Trophoblast cell (in vitro differentiated cells and primary cell): ENCODE measurements around the gene UPF1.

Experiments
- DNase-seq, 2 donors: peaks; one replicate each; pipeline ENCODE4 v3.0.0-alpha.2; 2016
- H2AFZ ChIP-seq: 2 replicates; pipeline ENCODE4 v1.6.1; 2013; ENCODE audit warnings: low read length, moderate library complexity, mild to moderate bottlenecking; ENCODE audit not compliant: insufficient read depth, poor library complexity
- H2AK5ac ChIP-seq: 2 replicates; pipeline ENCODE4 v1.6.1; 2013; ENCODE audit warnings: mild to moderate bottlenecking, low read length
- H2BK120ac ChIP-seq: 2 replicates; pipeline ENCODE4 v1.6.1; 2013; ENCODE audit warnings: low read length, mild to moderate bottlenecking, moderate library complexity; ENCODE audit not compliant: insufficient read depth, poor library complexity
- H2BK12ac ChIP-seq: 2 replicates; pipeline ENCODE4 v1.6.1; 2013; ENCODE audit warnings: mild to moderate bottlenecking, low read length, moderate library complexity
- H2BK5ac ChIP-seq: 2 replicates; pipeline ENCODE4 v1.6.1; 2013; ENCODE audit warnings: low read length, low read depth, moderate library complexity, mild to moderate bottlenecking; ENCODE audit not compliant: poor library complexity
- H3K14ac ChIP-seq: 2 replicates; pipeline ENCODE4 v1.6.1; 2013; ENCODE audit warnings: mild to moderate bottlenecking, low read length
- H3K18ac ChIP-seq: 2 replicates; pipeline ENCODE4 v1.6.1; 2013; ENCODE audit warnings: mild to moderate bottlenecking, low read length
- H3K23ac ChIP-seq: 2 replicates; pipeline ENCODE4 v1.6.1; 2013; ENCODE audit warnings: low read length
- H3K27ac ChIP-seq: 2 replicates; pipeline ENCODE4 v1.5.1; 2013; ENCODE audit warnings: low read depth, mild to moderate bottlenecking, inconsistent platforms, low read length, moderate library complexity
- H3K27me3 ChIP-seq: 2 replicates; pipeline ENCODE4 v1.6.1; 2013; ENCODE audit warnings: inconsistent platforms, mild to moderate bottlenecking, low read length, moderate library complexity; ENCODE audit not compliant: insufficient read depth
- H3K36me3 ChIP-seq, 2 experiments: 1 replicate in 1 of 2; 2 replicates in 1 of 2; pipeline ENCODE4 v1.6.1; 2013; ENCODE audit warnings: low read length in 2 of 2, mild to moderate bottlenecking in 2 of 2, moderate library complexity in 1 of 2; ENCODE audit not compliant: insufficient read depth in 2 of 2, control insufficient read depth in 1 of 2
- H3K4ac ChIP-seq: 2 replicates; pipeline ENCODE4 v1.6.1; 2013; ENCODE audit warnings: low read depth, mild to moderate bottlenecking, low read length, moderate library complexity
- H3K4me1 ChIP-seq, 2 experiments: 1 replicate in 1 of 2; 2 replicates in 1 of 2; pipeline ENCODE4 v1.6.1; 2013; ENCODE audit warnings: low read length in 2 of 2, mild to moderate bottlenecking in 2 of 2, moderate library complexity in 1 of 2; ENCODE audit not compliant: insufficient read depth in 2 of 2, control insufficient read depth in 1 of 2
- H3K4me2 ChIP-seq: 2 replicates; pipeline ENCODE4 v1.6.1; 2013; ENCODE audit warnings: inconsistent platforms, mild to moderate bottlenecking, low read length, moderate library complexity
- H3K4me3 ChIP-seq: 2 replicates; pipeline ENCODE4 v1.5.1; 2013; ENCODE audit warnings: mild to moderate bottlenecking, low read depth, low read length, inconsistent platforms
- H3K79me1 ChIP-seq: one replicate; pipeline ENCODE4 v1.6.1; 2013; ENCODE audit warnings: low read length
- H3K79me2 ChIP-seq: 2 replicates; pipeline ENCODE4 v1.6.1; 2013; ENCODE audit warnings: low read length, mild to moderate bottlenecking; ENCODE audit not compliant: control insufficient read depth, insufficient read depth, poor library complexity
- H3K9ac ChIP-seq: 2 replicates; pipeline ENCODE4 v1.6.1; 2013; ENCODE audit warnings: mild to moderate bottlenecking, low read length
- H3K9me3 ChIP-seq: 2 replicates; pipeline ENCODE4 v1.6.1; 2013; ENCODE audit warnings: low read depth, mild to moderate bottlenecking, control low read depth, inconsistent platforms, low read length; ENCODE audit not compliant: insufficient read depth
- H4K12ac ChIP-seq: 2 replicates; pipeline ENCODE4 v1.6.1; 2013; ENCODE audit warnings: low read depth, mild to moderate bottlenecking, low read length, moderate library complexity
- H4K8ac ChIP-seq: 2 replicates; pipeline ENCODE4 v1.6.1; 2013; ENCODE audit warnings: low read depth, mild to moderate bottlenecking, low read length, moderate library complexity
- H4K91ac ChIP-seq: one replicate; pipeline ENCODE4 v1.6.1; 2013; ENCODE audit warnings: low read depth, mild to moderate bottlenecking, low read length, moderate library complexity
- WGBS: extraction: QIAGEN DNeasy Blood & Tissue Kit; methylation state at CpG from one replicate; pipeline ENCODE4 v1.1.7; 2013; ENCODE audit warnings: missing lambda C conversion rate; ENCODE audit not compliant: insufficient read length, insufficient coverage; ENCODE audit errors: extremely low coverage; 5-methylcytosine and 5-hydroxymethylcytosine counted together

The UPF1 gene

DNA sequence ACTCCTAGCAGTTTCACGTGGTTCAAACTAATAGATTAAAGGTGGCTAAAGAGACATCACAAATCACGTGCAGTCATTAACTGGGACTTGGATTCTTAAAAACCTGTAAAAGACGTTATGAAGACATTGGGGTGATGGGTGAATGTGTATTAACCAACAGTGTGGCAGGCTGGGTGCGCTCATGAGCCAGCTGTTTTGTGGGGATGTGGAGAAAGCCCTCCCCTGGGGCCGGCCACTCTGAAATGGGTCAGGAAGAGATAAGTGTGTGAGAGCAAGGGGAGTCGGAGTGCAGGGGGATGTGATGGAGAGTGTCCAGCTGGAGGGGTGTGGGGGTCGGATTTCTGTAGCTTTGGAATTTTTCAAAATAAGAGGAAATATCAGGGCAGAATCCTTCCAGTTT, 10.4 kb downstream of the UPF1 start:
- Histone ChIP-seq H2AK5ac (no peak overlapping the region), H3K4me1 (peaks cover 0 to 2% of the 10 kb centered on the region in 2 experiments), H4K12ac (no peak overlapping the region), H3K27ac (no peak overlapping the region), H3K36me3 (peaks cover 23 to 26% of the 10 kb centered on the region in 2 experiments), H3K4ac (peak overlapping the region; percentile 55), H2BK12ac (no peak overlapping the region), H3K18ac (no peak overlapping the region), H2BK120ac (no peak overlapping the region), H3K9me3 (no peaks in the 10 kb centered on the region), H3K4me2 (no peak overlapping the region), H2BK5ac (no peak overlapping the region), H4K91ac (no peak overlapping the region), H3K79me1 (no peaks in the 10 kb centered on the region), H3K23ac (no peak overlapping the region), H4K8ac (no peak overlapping the region), H3K79me2 (peaks cover 39% of the 10 kb centered on the region), H3K14ac (no peak overlapping the region), H2AFZ (no peak overlapping the region), H3K27me3 (no peaks in the 10 kb centered on the region), H3K9ac (no peak overlapping the region), H3K4me3 (no peak overlapping the region)
- DNase-seq, result no peak
- WGBS, result no CpG with 5 or more reads among the region's 7 CpGs

DNA sequence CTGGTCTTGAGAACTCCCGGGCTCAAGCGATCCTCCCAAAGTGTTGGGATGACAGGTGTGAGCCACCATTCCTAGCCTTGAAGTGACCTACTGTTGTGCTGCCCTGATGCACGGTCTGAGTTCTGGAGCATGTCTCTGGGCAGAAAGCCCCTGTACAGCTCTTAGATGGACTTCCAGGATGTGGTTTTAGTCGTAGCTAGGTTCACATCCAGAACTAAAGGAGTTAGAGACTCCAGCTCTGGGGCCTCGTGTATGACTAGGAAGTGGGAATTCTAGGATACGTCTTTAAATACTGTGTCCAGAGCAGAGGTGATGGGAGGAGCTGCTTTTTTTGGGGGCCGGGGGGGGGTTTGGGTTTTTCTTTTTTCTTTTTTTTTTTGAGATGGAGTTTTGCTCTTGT, 12.2 kb downstream of the UPF1 start:
- Histone ChIP-seq H4K91ac (no peak overlapping the region), H3K79me1 (no peaks in the 10 kb centered on the region), H3K27me3 (no peaks in the 10 kb centered on the region), H2AK5ac (no peak overlapping the region), H3K9ac (no peak overlapping the region), H2AFZ (no peak overlapping the region), H3K9me3 (no peaks in the 10 kb centered on the region), H3K14ac (no peak overlapping the region), H4K8ac (no peak overlapping the region), H3K4me3 (no peak overlapping the region), H4K12ac (no peak overlapping the region), H3K36me3 (peaks cover 22 to 27% of the 10 kb centered on the region in 2 experiments), H2BK5ac (no peak overlapping the region), H3K79me2 (peaks cover 34% of the 10 kb centered on the region), H3K4me2 (no peak overlapping the region), H2BK12ac (no peak overlapping the region), H3K23ac (no peak overlapping the region), H2BK120ac (no peak overlapping the region), H3K4me1 (peaks cover 2 to 9% of the 10 kb centered on the region in 2 experiments), H3K18ac (no peak overlapping the region), H3K4ac (peak overlapping the region; percentile 68), H3K27ac (no peak overlapping the region)
- DNase-seq, result no peak
- WGBS, result no CpG with 5 or more reads among the region's 7 CpGs

DNA sequence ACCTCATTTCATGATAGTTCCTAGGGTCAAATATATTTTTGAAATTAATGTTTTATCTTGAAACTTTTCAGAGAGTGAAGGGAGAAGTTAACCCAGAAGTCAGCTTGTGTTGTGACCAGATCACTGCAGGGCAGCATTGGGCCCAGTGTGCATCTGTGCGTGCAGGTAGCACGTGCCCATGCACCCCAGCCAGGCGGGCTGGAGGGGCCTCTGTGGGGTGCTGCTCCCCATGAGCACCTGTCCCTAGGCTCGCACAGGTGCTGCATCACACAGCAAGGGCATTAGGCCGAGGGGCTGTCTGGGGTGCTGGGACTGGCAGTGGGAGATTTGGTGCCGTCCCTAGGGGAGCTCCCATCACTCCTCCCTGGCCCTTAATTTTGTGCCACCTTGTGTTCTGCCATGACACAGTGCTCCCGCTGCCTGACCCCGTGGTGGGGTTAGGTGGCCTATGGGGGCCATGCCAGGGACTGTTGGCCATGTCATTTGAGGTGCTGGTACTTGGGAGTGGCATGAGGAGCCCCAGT, 13.1 kb downstream of the UPF1 start:
- peak overlapping the region; percentile 2 for H3K4ac ChIP-seq
- H3K27ac ChIP-seq, result no peak overlapping the region
- H3K4me2 ChIP-seq, result no peak overlapping the region
- H3K18ac ChIP-seq, result no peak overlapping the region
- H3K4me3 ChIP-seq, result no peak overlapping the region
- H4K12ac ChIP-seq, result no peak overlapping the region
- no peak overlapping the region for H4K8ac ChIP-seq
- no peak overlapping the region for H2BK5ac ChIP-seq
- H3K23ac ChIP-seq, result no peak overlapping the region
- H3K9ac ChIP-seq, result no peak overlapping the region
- no peak overlapping the region for H2AFZ ChIP-seq
- H3K79me2 ChIP-seq, result peaks cover 29% of the 10 kb centered on the region
- H3K79me1 ChIP-seq, result no peaks in the 10 kb centered on the region
- H3K9me3 ChIP-seq, result no peaks in the 10 kb centered on the region
- H3K4me1 ChIP-seq, result peaks cover 9 to 13% of the 10 kb centered on the region in 2 experiments
- WGBS, result no CpG with 5 or more reads among the region's 8 CpGs
- no peak overlapping the region for H3K14ac ChIP-seq
- H3K27me3 ChIP-seq, result no peaks in the 10 kb centered on the region
- no peak for DNase-seq
- no peak overlapping the region for H2BK120ac ChIP-seq
- H4K91ac ChIP-seq, result no peak overlapping the region
- H2BK12ac ChIP-seq, result no peak overlapping the region
- H3K36me3 ChIP-seq, result peaks cover 16 to 24% of the 10 kb centered on the region in 2 experiments
- no peak overlapping the region for H2AK5ac ChIP-seq

DNA sequence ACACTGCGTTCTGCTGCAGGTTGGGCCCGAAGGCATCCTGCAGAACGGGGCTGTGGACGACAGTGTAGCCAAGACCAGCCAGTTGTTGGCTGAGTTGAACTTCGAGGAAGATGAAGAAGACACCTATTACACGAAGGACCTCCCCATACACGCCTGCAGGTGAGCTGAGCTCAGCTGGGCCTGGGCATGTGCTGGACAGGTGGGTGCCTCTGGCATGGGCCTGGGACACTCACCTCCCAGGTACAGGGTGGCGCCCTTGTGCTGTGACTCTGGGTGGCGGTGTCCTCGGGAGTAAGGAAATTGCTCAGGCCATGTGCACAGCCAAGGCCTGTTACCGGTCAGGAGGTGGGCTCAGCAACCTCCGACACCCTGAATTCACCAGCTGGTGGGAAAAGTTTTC, 14.2 kb downstream of the UPF1 start:
- no peak for DNase-seq
- no CpG with 5 or more reads among the region's 12 CpGs for WGBS
- Histone ChIP-seq H3K36me3 (peaks cover 25 to 35% of the 10 kb centered on the region in 2 experiments), H4K8ac (no peak overlapping the region), H3K4me3 (peak overlapping the region; percentile 10), H3K18ac (no peak overlapping the region), H3K9ac (no peak overlapping the region), H2BK5ac (no peak overlapping the region), H3K27ac (no peak overlapping the region), H3K79me2 (peaks cover 22% of the 10 kb centered on the region), H3K79me1 (peaks cover 2% of the 10 kb centered on the region), H3K4me1 (peaks cover 15 to 22% of the 10 kb centered on the region in 2 experiments), H4K91ac (no peak overlapping the region), H2BK120ac (no peak overlapping the region), H4K12ac (no peak overlapping the region), H3K27me3 (no peaks in the 10 kb centered on the region), H3K23ac (no peak overlapping the region), H2BK12ac (no peak overlapping the region), H2AFZ (no peak overlapping the region), H3K14ac (no peak overlapping the region), H3K4ac (peak overlapping the region; percentile 30), H3K9me3 (no peaks in the 10 kb centered on the region), H3K4me2 (no peak overlapping the region), H2AK5ac (no peak overlapping the region)
